IMR-90 (cell line): Measurements from ENCODE around the gene ACSF2.

Experiments
- CEBPB ChIP-seq: IDR thresholded peaks from 2 replicates; pipeline ENCODE4 v1.6.1; 2012; ENCODE audit warnings: low read depth, low read length, improper control_type of control experiment
- FOS ChIP-seq: fragments of 150-350 bp; IDR thresholded peaks from 2 replicates; pipeline ENCODE4 v1.6.1; 2016; ENCODE audit warnings: low read depth, low read length
- MXI1 ChIP-seq: IDR thresholded peaks from 2 replicates; pipeline ENCODE4 v1.6.1; 2012; ENCODE audit warnings: low read depth, mild to moderate bottlenecking, low read length, moderate library complexity, borderline replicate concordance
- NFE2L2 ChIP-seq: fragments of 150-350 bp; IDR thresholded peaks from 2 replicates; pipeline ENCODE4 v1.6.1; 2016; ENCODE audit warnings: low read depth, mild to moderate bottlenecking, low read length
- POLR2A ChIP-seq: IDR thresholded peaks from 2 replicates; pipeline ENCODE4 v1.6.1; 2012; ENCODE audit warnings: mild to moderate bottlenecking, low read depth, low read length
- RAD21 ChIP-seq: IDR thresholded peaks from 2 replicates; pipeline ENCODE4 v1.6.1; 2012; ENCODE audit warnings: low read length, improper control_type of control experiment
- RFX5 ChIP-seq: IDR thresholded peaks from 2 replicates; pipeline ENCODE4 v1.8.0; 2012; ENCODE audit warnings: low read depth, mild to moderate bottlenecking, low read length, moderate library complexity
- SMC3 ChIP-seq: fragments of 150-350 bp; IDR thresholded peaks from 2 replicates; pipeline ENCODE4 v1.6.1; 2016; ENCODE audit warnings: low read depth, mild to moderate bottlenecking, antibody characterized with exemption, low read length, moderate library complexity
- TF ChIP-seq, protein P1 (sequence below): conservative IDR thresholded peaks from 2 replicates; pipeline ENCODE4 v1.5.1; 2012; ENCODE audit warnings: mild to moderate bottlenecking, low read depth, low read length, improper control_type of control experiment
- TF ChIP-seq, protein P2 (sequence below): fragments of 150-350 bp; IDR thresholded peaks from 2 replicates; pipeline ENCODE4 v1.6.1; 2017; ENCODE audit warnings: mild to moderate bottlenecking, antibody characterized with exemption, low read length, low read depth
- TF ChIP-seq, protein P3 (sequence below): fragments of 150-350 bp; IDR thresholded peaks from 2 replicates; pipeline ENCODE4 v1.6.1; 2016; ENCODE audit warnings: low read depth, mild to moderate bottlenecking, low read length, moderate library complexity, borderline replicate concordance

DNA sequence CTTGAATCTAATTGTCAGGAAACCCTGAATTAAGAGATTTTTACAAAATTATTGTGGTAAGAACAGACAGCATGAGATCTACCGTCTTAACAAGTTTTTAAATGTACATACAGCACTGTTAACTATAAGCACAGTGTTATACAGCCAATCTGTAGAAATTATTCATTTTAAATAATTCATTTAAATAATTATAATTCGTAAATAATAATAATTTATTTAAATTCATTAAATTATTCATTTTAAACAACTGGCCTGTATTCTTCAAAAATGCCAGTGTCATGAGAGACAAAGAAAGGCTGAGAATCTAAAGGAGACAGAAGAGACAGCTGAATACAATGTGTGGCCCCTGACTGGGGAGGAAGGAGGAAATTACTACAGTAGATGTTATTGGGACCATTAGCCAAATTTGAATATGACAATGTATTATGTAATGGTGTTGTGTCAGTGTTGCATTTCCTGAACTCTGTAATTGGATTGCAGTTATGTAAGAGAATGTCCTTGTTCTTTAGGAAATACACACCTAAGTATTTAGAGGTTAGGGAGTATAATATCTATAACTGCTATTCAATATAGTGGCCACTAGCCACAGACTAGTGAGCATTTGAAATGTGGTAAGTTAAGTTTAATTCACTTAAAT, 55.0 kb downstream of the ACSF2 start:
- TF ChIP-seq, protein P1, sequence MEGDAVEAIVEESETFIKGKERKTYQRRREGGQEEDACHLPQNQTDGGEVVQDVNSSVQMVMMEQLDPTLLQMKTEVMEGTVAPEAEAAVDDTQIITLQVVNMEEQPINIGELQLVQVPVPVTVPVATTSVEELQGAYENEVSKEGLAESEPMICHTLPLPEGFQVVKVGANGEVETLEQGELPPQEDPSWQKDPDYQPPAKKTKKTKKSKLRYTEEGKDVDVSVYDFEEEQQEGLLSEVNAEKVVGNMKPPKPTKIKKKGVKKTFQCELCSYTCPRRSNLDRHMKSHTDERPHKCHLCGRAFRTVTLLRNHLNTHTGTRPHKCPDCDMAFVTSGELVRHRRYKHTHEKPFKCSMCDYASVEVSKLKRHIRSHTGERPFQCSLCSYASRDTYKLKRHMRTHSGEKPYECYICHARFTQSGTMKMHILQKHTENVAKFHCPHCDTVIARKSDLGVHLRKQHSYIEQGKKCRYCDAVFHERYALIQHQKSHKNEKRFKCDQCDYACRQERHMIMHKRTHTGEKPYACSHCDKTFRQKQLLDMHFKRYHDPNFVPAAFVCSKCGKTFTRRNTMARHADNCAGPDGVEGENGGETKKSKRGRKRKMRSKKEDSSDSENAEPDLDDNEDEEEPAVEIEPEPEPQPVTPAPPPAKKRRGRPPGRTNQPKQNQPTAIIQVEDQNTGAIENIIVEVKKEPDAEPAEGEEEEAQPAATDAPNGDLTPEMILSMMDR = no peak
- no peak for TF ChIP-seq POLR2A
- TF ChIP-seq SMC3 = no peak
- TF ChIP-seq, protein P2, sequence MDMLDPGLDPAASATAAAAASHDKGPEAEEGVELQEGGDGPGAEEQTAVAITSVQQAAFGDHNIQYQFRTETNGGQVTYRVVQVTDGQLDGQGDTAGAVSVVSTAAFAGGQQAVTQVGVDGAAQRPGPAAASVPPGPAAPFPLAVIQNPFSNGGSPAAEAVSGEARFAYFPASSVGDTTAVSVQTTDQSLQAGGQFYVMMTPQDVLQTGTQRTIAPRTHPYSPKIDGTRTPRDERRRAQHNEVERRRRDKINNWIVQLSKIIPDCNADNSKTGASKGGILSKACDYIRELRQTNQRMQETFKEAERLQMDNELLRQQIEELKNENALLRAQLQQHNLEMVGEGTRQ = no peak
- TF ChIP-seq MXI1 = no peak
- no peak for TF ChIP-seq NFE2L2
- 0 out of 2 replicates have a peak, but pooled peaks have one; percentile 21 for TF ChIP-seq RFX5
- TF ChIP-seq, protein P3, sequence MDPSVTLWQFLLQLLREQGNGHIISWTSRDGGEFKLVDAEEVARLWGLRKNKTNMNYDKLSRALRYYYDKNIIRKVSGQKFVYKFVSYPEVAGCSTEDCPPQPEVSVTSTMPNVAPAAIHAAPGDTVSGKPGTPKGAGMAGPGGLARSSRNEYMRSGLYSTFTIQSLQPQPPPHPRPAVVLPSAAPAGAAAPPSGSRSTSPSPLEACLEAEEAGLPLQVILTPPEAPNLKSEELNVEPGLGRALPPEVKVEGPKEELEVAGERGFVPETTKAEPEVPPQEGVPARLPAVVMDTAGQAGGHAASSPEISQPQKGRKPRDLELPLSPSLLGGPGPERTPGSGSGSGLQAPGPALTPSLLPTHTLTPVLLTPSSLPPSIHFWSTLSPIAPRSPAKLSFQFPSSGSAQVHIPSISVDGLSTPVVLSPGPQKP = no peak
- TF ChIP-seq CEBPB = no peak
- no peak for TF ChIP-seq FOS
- TF ChIP-seq RAD21 = no peak
